HepG2 (cell line): Measurements from ENCODE around the gene DTNB. TPM values are rescaled to one million over a fixed set of nuclear protein-coding genes. Genes with fewer than 3 reads are reported as not detected.

Source experiments
- BRD4 ChIP-seq: sonication (generic); formaldehyde crosslinking; IDR thresholded peaks from 2 replicates; pipeline ENCODE4 v1.4.0; 2020; ENCODE audit warnings: missing genetic modification reagents
- CHD4 ChIP-seq: fragments of 200-600 bp; sonication (generic); IDR thresholded peaks from 2 replicates; pipeline ENCODE4 v1.7.0; 2017; ENCODE audit warnings: mild to moderate bottlenecking, low read length, borderline replicate concordance
- DMAP1 ChIP-seq: IDR thresholded peaks from 2 replicates; pipeline ENCODE4 v1.6.1; 2016
- GATAD1 ChIP-seq: IDR thresholded peaks from 2 replicates; pipeline ENCODE4 v1.6.1; 2016; ENCODE audit warnings: missing genetic modification reagents, missing compliant biosample characterization
- HMGXB3 ChIP-seq: sonication (generic); formaldehyde crosslinking; IDR thresholded peaks from 2 replicates; pipeline ENCODE4 v1.4.0; 2020; ENCODE audit warnings: missing genetic modification reagents, borderline replicate concordance
- HNF1B ChIP-seq: sonication (generic); formaldehyde crosslinking; IDR thresholded peaks from 2 replicates; pipeline ENCODE4 v1.5.1; 2020; ENCODE audit warnings: mild to moderate bottlenecking, moderate library complexity, missing genetic modification reagents
- HNRNPLL ChIP-seq: fragments of 200-400 bp; formaldehyde crosslinking; IDR thresholded peaks from 2 replicates; pipeline ENCODE4 v1.6.1; 2017; ENCODE audit warnings: mild to moderate bottlenecking, low read depth, low read length; ENCODE audit not compliant: poor library complexity, severe bottlenecking
- MAF1 ChIP-seq: sonication (generic); formaldehyde crosslinking; IDR thresholded peaks from 2 replicates; pipeline ENCODE4 v1.5.0; 2020; ENCODE audit warnings: missing genetic modification reagents, borderline replicate concordance
- MAFG ChIP-seq: sonication (generic); formaldehyde crosslinking; IDR thresholded peaks from 2 replicates; pipeline ENCODE4 v1.5.1; 2020; ENCODE audit warnings: mild to moderate bottlenecking, missing genetic modification reagents
- PHF21A ChIP-seq: sonication (generic); formaldehyde crosslinking; IDR thresholded peaks from 2 replicates; pipeline ENCODE4 v1.5.0; 2020; ENCODE audit warnings: mild to moderate bottlenecking, missing genetic modification reagents
- THAP11 ChIP-seq: IDR thresholded peaks from 2 replicates; pipeline ENCODE4 v1.6.1; 2016; ENCODE audit warnings: missing biosample characterization, missing genetic modification reagents
- THAP7 ChIP-seq: sonication (generic); formaldehyde crosslinking; IDR thresholded peaks from 2 replicates; pipeline ENCODE4 v1.8.1; 2023; ENCODE audit warnings: mild to moderate bottlenecking, missing genetic modification reagents
- ZC3H13 ChIP-seq: sonication (generic); formaldehyde crosslinking; IDR thresholded peaks from 2 replicates; pipeline ENCODE4 v1.8.1; 2023; ENCODE audit warnings: mild to moderate bottlenecking, missing genetic modification reagents, moderate library complexity
- ZNF264 ChIP-seq: sonication (generic); formaldehyde crosslinking; IDR thresholded peaks from 2 replicates; pipeline ENCODE4 v1.4.0; 2020; ENCODE audit warnings: missing genetic modification reagents
- ZNF460 ChIP-seq: sonication (generic); formaldehyde crosslinking; IDR thresholded peaks from 2 replicates; pipeline ENCODE4 v1.5.1; 2020; ENCODE audit warnings: missing genetic modification reagents, mild to moderate bottlenecking, borderline replicate concordance
- ZNF496 ChIP-seq: sonication (generic); formaldehyde crosslinking; IDR thresholded peaks from 2 replicates; pipeline ENCODE4 v1.8.1; 2023; ENCODE audit warnings: mild to moderate bottlenecking, moderate library complexity, missing genetic modification reagents; ENCODE audit not compliant: insufficient replicate concordance
- ZNF577 ChIP-seq: sonication (generic); formaldehyde crosslinking; IDR thresholded peaks from 2 replicates; pipeline ENCODE4 v1.4.0; 2020; ENCODE audit warnings: mild to moderate bottlenecking, low read depth, missing genetic modification reagents, borderline replicate concordance
- ZNF687 ChIP-seq: sonication (generic); formaldehyde crosslinking; IDR thresholded peaks from 2 replicates; pipeline ENCODE4 v1.5.1; 2020; ENCODE audit warnings: mild to moderate bottlenecking, missing genetic modification reagents, moderate library complexity
- polyA plus RNA-seq, 8 experiments: library from polyadenylated mRNA; depleted of rRNA in 3 of 8; stranded (reverse) in 7 of 8; unstranded in 1 of 8; fragments of >200 nt; fragmentation: Illumina TruSeq in 4 of 8; extraction: Trizol in 4 of 8; gene quantifications; 2 replicates each; pipeline versions ENCODE4 v1.2.1 to v1.2.3, GENCODE V29; 2011 to 2016; ENCODE audit warnings: low read depth in 4 of 8, missing spikeins in 1 of 8, mixed read lengths in 1 of 8; ENCODE audit not compliant: insufficient read depth in 1 of 8
- total RNA-seq, 5 experiments: library from RNA; depleted of rRNA; stranded (reverse); fragments of >200 nt; fragmentation: Illumina TruSeq; extraction: Trizol; gene quantifications; 2 replicates each; pipeline ENCODE4 v1.2.3, GENCODE V29; 2016; ENCODE audit warnings: low read depth in 1 of 5

The DTNB gene
- total and polyA plus RNA-seq, 2 of the 13 experiments (the other 11 are each of a cell fraction or from before 2014, with no cell fraction given) = 14.4 to 23.9 TPM

- no peak for TF ChIP-seq HNF1B
- TF ChIP-seq THAP11 = no peak
- TF ChIP-seq ZC3H13 = no peak
- TF ChIP-seq ZNF687 (CRISPR knock-in tag) = peak; percentile 40; the same call in 1 of the 2 replicates
- TF ChIP-seq DMAP1 (CRISPR knock-in tag) = no peak
- no peak for TF ChIP-seq HMGXB3 (CRISPR knock-in tag)
- no peak for TF ChIP-seq ZNF496 (CRISPR knock-in tag)
- no peak for TF ChIP-seq MAF1 (CRISPR knock-in tag)
- TF ChIP-seq GATAD1 = no peak
- TF ChIP-seq CHD4 = 0 out of 2 replicates have a peak, but pooled peaks have one; percentile 39
- TF ChIP-seq HNRNPLL = no peak
- no peak for TF ChIP-seq BRD4 (CRISPR knock-in tag)
- no peak for TF ChIP-seq MAFG (CRISPR knock-in tag)
- no peak for TF ChIP-seq PHF21A
- no peak for TF ChIP-seq ZNF264 (CRISPR knock-in tag)
- no peak for TF ChIP-seq ZNF577
- no peak for TF ChIP-seq ZNF460 (CRISPR knock-in tag)
- no peak for TF ChIP-seq THAP7 (CRISPR knock-in tag)
Measured at GRCh38 chr2:25340181-25340921, 333.0 kb downstream of the DTNB start (continued).
